ACC112 (cell line): ENCODE measurements around the gene CLCN6.

ENCODE experiments used
- H2AFZ ChIP-seq: fragments of 200-600 bp; sonication (generic); one replicate; pipeline ENCODE4 v1.6.0; 2017; ENCODE audit warnings: antibody characterized with exemption, low read length; ENCODE audit not compliant: unreplicated experiment
- H3K27ac ChIP-seq: fragments of 200-600 bp; sonication (generic); 2 replicates; pipeline ENCODE4 v1.5.1; 2014; ENCODE audit warnings: low read depth, mild to moderate bottlenecking, antibody characterized with exemption, low read length, moderate library complexity
- H3K27me3 ChIP-seq: fragments of 200-600 bp; sonication (generic); 2 replicates; pipeline ENCODE4 v1.6.1; 2014; ENCODE audit warnings: mild to moderate bottlenecking, antibody characterized with exemption, low read length, moderate library complexity, mixed read lengths; ENCODE audit not compliant: insufficient read depth
- H3K36me3 ChIP-seq: fragments of 200-600 bp; sonication (generic); 2 replicates; pipeline ENCODE4 v1.6.1; 2016; ENCODE audit warnings: mild to moderate bottlenecking, antibody characterized with exemption, low read length, moderate library complexity, mixed read lengths; ENCODE audit not compliant: insufficient read depth
- H3K4me1 ChIP-seq: fragments of 200-600 bp; sonication (generic); one replicate; pipeline ENCODE4 v1.6.1; 2016; ENCODE audit warnings: low read length, mixed read lengths; ENCODE audit not compliant: insufficient read depth, unreplicated experiment, control insufficient read depth
- H3K4me3 ChIP-seq: fragments of 200-600 bp; sonication (generic); 2 replicates; pipeline ENCODE4 v1.5.1; 2014; ENCODE audit warnings: mild to moderate bottlenecking, low read depth, low read length
- H3K79me2 ChIP-seq: fragments of 200-600 bp; sonication (generic); one replicate; pipeline ENCODE4 v1.6.0; 2016; ENCODE audit warnings: low read length; ENCODE audit not compliant: control insufficient read depth, unreplicated experiment, insufficient read depth

CLCN6 gene

GRCh38 chr1:11805422-11806306, at the start of gene CLCN6, which contains the start of gene MTHFR:
CLCN6 (plus strand) TSS chr1:11806191; CDS start chr1:11806263, 72 bp downstream.
MTHFR (minus strand) TSS chr1:11805964; CDS start chr1:11803116, 2,848 bp downstream.
- peaks cover 29% of the 10 kb centered on the region for H3K4me1 ChIP-seq
- H3K27me3 ChIP-seq: no peaks in the 10 kb centered on the region
- peak within 1 kb of the TSS; percentile 83 for H3K4me3 ChIP-seq
- H3K36me3 ChIP-seq: no peaks in the 10 kb centered on the region
- peaks cover 44% of the 10 kb centered on the region for H3K79me2 ChIP-seq
- peak within 1 kb of the TSS; percentile 58 for H2AFZ ChIP-seq
- peak within 1 kb of the TSS; percentile 76 for H3K27ac ChIP-seq

GRCh38 chr1:11757047-11757446, 48.9 kb upstream of the CLCN6 start:
- Histone ChIP-seq H2AFZ (no peak overlapping the region), H3K79me2 (no peaks in the 10 kb centered on the region), H3K27ac (no peak overlapping the region), H3K27me3 (peaks cover 12% of the 10 kb centered on the region), H3K36me3 (no peaks in the 10 kb centered on the region), H3K4me3 (no peak overlapping the region), H3K4me1 (no peaks in the 10 kb centered on the region)

GRCh38 chr1:11759791-11760190, 46.2 kb upstream of the CLCN6 start:
- H3K27ac ChIP-seq: no peak overlapping the region

GRCh38 chr1:11761285-11761684, 44.7 kb upstream of the CLCN6 start:
- Histone ChIP-seq H3K4me1 (no peaks in the 10 kb centered on the region), H3K27ac (no peak overlapping the region), H3K79me2 (no peaks in the 10 kb centered on the region), H2AFZ (no peak overlapping the region), H3K27me3 (peaks cover 15% of the 10 kb centered on the region), H3K4me3 (no peak overlapping the region), H3K36me3 (no peaks in the 10 kb centered on the region)

More at GRCh38 chr1:11759791-11760190, 46.2 kb upstream of the CLCN6 start:
- Histone ChIP-seq H3K79me2 (no peaks in the 10 kb centered on the region), H3K27me3 (peaks cover 15% of the 10 kb centered on the region), H3K36me3 (no peaks in the 10 kb centered on the region), H3K4me3 (no peak overlapping the region), H2AFZ (no peak overlapping the region), H3K4me1 (no peaks in the 10 kb centered on the region)

DNA sequence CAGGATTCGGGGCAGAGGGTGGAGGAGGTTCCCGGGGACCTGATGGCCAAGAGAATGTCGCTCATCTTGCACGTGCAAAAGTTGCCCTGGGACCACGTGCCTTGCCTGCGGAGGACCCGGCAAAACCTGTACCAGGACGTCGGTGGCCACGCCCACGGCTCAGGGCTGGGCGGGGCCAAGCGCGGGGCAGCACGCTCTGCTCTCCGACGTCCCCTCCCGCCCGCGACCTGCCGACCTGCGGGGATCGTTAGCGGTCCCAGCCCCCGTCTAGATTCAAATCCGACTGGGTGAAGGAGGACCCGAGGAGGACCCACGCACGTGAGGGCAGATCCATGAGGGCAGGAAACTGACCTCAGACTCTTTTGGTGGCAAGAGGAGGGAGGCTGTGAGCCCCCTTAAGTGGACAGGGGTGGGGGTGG, 44.0 kb upstream of the CLCN6 start, which contains the start of gene C1orf167:
C1orf167 (plus strand) TSS at position 206 of the 419 bp plus-strand sequence. CDS start 2,208 bp downstream, outside the sequence.
- Histone ChIP-seq H3K79me2 (no peaks in the 10 kb centered on the region), H3K4me1 (no peaks in the 10 kb centered on the region), H2AFZ (no peak within 1 kb of the TSS), H3K36me3 (no peaks in the 10 kb centered on the region), H3K4me3 (no peak within 1 kb of the TSS), H3K27ac (no peak within 1 kb of the TSS), H3K27me3 (peaks cover 14% of the 10 kb centered on the region)

GRCh38 chr1:11764115-11764514, 41.9 kb upstream of the CLCN6 start:
- Histone ChIP-seq H3K4me3 (no peak overlapping the region), H3K27ac (no peak overlapping the region), H3K27me3 (peaks cover 11% of the 10 kb centered on the region), H2AFZ (no peak overlapping the region), H3K79me2 (no peaks in the 10 kb centered on the region), H3K4me1 (peaks cover 6% of the 10 kb centered on the region), H3K36me3 (no peaks in the 10 kb centered on the region)

DNA sequence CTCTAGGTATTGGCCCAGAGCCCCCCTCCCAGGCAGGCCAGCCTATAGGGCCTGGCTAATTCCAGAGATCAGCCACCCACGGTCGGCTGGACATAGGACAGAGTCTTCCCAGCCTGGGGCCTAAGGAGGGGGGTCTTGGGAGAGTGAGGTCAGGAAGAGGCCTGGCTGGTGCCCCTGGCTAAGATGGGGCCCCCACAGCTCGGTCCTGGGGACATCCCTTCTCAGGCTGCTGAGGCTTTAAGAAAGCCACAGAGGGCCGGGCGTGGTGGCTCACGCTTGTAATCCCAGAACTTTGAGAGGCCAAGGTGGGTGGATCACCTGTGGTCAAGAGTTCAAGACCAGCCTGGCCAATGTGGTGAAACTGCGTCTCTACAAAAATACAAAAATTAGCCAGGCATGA, 41.5 kb upstream of the CLCN6 start:
- Histone ChIP-seq H3K4me1 (peaks cover 6% of the 10 kb centered on the region), H3K27me3 (peaks cover 11% of the 10 kb centered on the region), H3K27ac (no peak overlapping the region), H3K79me2 (no peaks in the 10 kb centered on the region), H3K36me3 (no peaks in the 10 kb centered on the region), H3K4me3 (no peak overlapping the region), H2AFZ (no peak overlapping the region)

- Histone ChIP-seq H3K4me1 (peaks cover 6% of the 10 kb centered on the region), H3K79me2 (no peaks in the 10 kb centered on the region), H3K27ac (no peak overlapping the region)
Measured at GRCh38 chr1:11765661-11766428, 40.1 kb upstream of the CLCN6 start.

GRCh38 chr1:11766429-11766776, 39.6 kb upstream of the CLCN6 start:
- Histone ChIP-seq H3K27me3 (peaks cover 10% of the 10 kb centered on the region), H3K27ac (no peak overlapping the region), H3K4me1 (peaks cover 6% of the 10 kb centered on the region), H2AFZ (no peak overlapping the region), H3K4me3 (no peak overlapping the region), H3K79me2 (no peaks in the 10 kb centered on the region), H3K36me3 (no peaks in the 10 kb centered on the region)

More at GRCh38 chr1:11765661-11766428, 40.1 kb upstream of the CLCN6 start:
- Histone ChIP-seq H3K4me3 (no peak overlapping the region), H2AFZ (no peak overlapping the region), H3K27me3 (peaks cover 11% of the 10 kb centered on the region), H3K36me3 (no peaks in the 10 kb centered on the region)

- no peak overlapping the region for H3K27ac ChIP-seq
- H3K79me2 ChIP-seq: no peaks in the 10 kb centered on the region
- H2AFZ ChIP-seq: no peak overlapping the region
- H3K4me1 ChIP-seq: peaks cover 6% of the 10 kb centered on the region
- no peaks in the 10 kb centered on the region for H3K27me3 ChIP-seq
- no peaks in the 10 kb centered on the region for H3K36me3 ChIP-seq
- H3K4me3 ChIP-seq: no peak overlapping the region
Measured at GRCh38 chr1:11767922-11768704, 37.9 kb upstream of the CLCN6 start.
